ENCODE data around the gene NFS1.

- no peak for TF ChIP-seq CTCF (IDR thresholded peaks at IDR 0.05)
- no peak for TF ChIP-seq ZFX (IDR thresholded peaks at IDR 0.05; ENCODE audit: borderline replicate concordance)
These were observed 32.9 kb upstream of the NFS1 start for GRCh38 chr20:35731862-35732643.

Measured in 22Rv1 (cell line).